ENCODE data around the gene PIK3R6. TPM values are rescaled to one million over a fixed set of nuclear protein-coding genes. Genes with fewer than 3 reads are reported as not detected.

The PIK3R6 gene
- total RNA-seq, 4 donors from 2014 or later = 1.5 to 2.2 (median 2.0) TPM

DNA sequence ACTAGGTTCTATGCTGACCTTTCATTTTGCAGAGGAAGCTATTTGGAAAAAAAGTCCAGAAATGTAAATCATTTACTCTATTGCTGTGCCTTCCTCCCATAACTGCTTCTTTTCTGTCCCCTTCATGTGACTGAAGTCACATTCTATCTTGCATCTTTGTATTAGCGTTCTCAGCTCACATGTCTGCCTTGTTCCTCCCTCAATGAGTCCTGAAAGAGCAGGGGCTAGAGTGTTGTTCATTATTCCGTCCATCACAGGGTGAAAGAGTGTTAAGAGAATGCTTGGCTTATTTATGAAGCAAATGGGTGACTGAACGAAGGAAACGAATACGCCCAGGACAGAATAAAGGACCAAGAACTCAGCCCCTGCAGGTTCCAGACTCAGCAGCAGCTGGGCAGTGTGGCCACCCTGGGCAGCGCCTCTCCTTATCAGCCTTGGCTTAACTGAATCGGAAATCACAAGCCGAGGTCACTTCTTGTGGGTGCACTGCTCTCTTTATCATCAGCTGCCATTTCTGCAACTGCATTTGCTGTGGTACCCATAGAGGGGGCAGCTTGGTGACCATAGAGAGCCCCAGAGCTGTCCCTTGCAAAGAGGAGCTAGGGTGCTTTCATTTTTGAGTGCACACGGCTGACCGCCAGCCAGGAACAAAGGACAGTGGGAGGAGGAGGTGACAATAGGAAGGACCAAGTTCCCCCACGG, 1.8 kb upstream of the PIK3R6 start:
- no peaks in the 10 kb centered on the region for H3K36me3 ChIP-seq
- no peaks in the 10 kb centered on the region for H3K4me1 ChIP-seq
- H3K27me3 ChIP-seq = peaks cover 40% of the 10 kb centered on the region
- H3K9me3 ChIP-seq = no peaks in the 10 kb centered on the region
- no peak overlapping the region for H3K4me3 ChIP-seq
- no peak for ATAC-seq
- TF ChIP-seq POLR2AphosphoS5 (IDR thresholded peaks at IDR 0.05) (no peak), EP300 (IDR thresholded peaks at IDR 0.05) (no peak), CTCF (IDR thresholded peaks at IDR 0.05) (no peak), POLR2A (IDR thresholded peaks at IDR 0.05) (no peak)
- H3K27ac ChIP-seq = no peak overlapping the region
- 53 to 76% methylated on average over 6 of the region's 11 CpGs for WGBS, 2 donors (ENCODE audit: low coverage in 1 of 2)

GRCh38 chr17:8868529-8868951, 1.1 kb upstream of the PIK3R6 start:
- no peak for TF ChIP-seq POLR2A (IDR thresholded peaks at IDR 0.05)
- no peak for TF ChIP-seq CTCF (IDR thresholded peaks at IDR 0.05)
- no peak for TF ChIP-seq POLR2AphosphoS5 (IDR thresholded peaks at IDR 0.05)
- TF ChIP-seq EP300 (IDR thresholded peaks at IDR 0.05) = no peak
- no peak overlapping the region for H3K4me3 ChIP-seq
- peaks cover 33% of the 10 kb centered on the region for H3K27me3 ChIP-seq
- no peaks in the 10 kb centered on the region for H3K36me3 ChIP-seq
- no peaks in the 10 kb centered on the region for H3K9me3 ChIP-seq
- WGBS, 2 donors (ENCODE audit: low coverage in 1 of 2) = 74 to 88% methylated on average over 2 to 3 of the region's 4 CpGs
- no peak overlapping the region for H3K27ac ChIP-seq
- no peak for ATAC-seq
- H3K4me1 ChIP-seq = no peaks in the 10 kb centered on the region

- TF ChIP-seq POLR2AphosphoS5 (IDR thresholded peaks at IDR 0.05) (no peak), EP300 (IDR thresholded peaks at IDR 0.05) (no peak), CTCF (IDR thresholded peaks at IDR 0.05) (no peak), POLR2A (IDR thresholded peaks at IDR 0.05) (no peak)
- Histone ChIP-seq H3K36me3 (no peaks in the 10 kb centered on the region), H3K27me3 (peaks cover 29% of the 10 kb centered on the region), H3K4me3 (no peak overlapping the region), H3K4me1 (no peaks in the 10 kb centered on the region), H3K27ac (no peak overlapping the region), H3K9me3 (no peaks in the 10 kb centered on the region)
- 89 to 90% methylated on average over 1 of the region's 1 CpG for WGBS, 2 donors (ENCODE audit: low coverage in 1 of 2)
- no peak for ATAC-seq
Measured at GRCh38 chr17:8868092-8868491, 618 bp upstream of the PIK3R6 start.

DNA sequence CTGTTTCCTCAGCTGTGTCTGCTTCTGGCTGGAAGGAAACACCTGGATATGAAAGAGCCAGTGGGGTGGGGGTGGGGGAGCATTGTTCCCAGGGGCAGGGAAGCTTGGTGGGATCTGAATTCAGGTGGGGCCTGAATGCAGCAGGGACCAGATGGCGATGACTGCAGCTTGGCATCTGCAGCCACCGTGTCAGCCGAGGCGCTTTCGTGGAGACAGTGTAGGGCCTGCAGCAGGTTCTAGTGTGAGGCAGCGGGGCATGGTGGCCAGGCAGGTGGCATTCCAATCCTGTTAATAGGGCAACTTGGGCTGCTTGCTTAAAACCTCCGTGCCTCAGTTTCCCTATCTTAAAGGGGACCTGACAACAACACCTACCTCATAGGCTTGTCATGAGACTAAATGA, 1.7 kb downstream of the PIK3R6 start:
- H3K36me3 ChIP-seq = no peaks in the 10 kb centered on the region
- TF ChIP-seq POLR2A (IDR thresholded peaks at IDR 0.05) (no peak), POLR2AphosphoS5 (IDR thresholded peaks at IDR 0.05) (no peak), CTCF (IDR thresholded peaks at IDR 0.05) (no peak), EP300 (IDR thresholded peaks at IDR 0.05) (no peak)
- peaks cover 20% of the 10 kb centered on the region for H3K27me3 ChIP-seq
- H3K9me3 ChIP-seq = no peaks in the 10 kb centered on the region
- H3K4me3 ChIP-seq = no peak overlapping the region
- H3K27ac ChIP-seq = no peak overlapping the region
- ATAC-seq = no peak
- WGBS, 2 donors (ENCODE audit: low coverage in 1 of 2) = 80% methylated on average over 3 of the region's 7 CpGs; no CpG with 5 or more reads in 1 of the 2 donors
- H3K4me1 ChIP-seq = no peaks in the 10 kb centered on the region

- H3K4me3 ChIP-seq = no peak overlapping the region
- no peak overlapping the region for H3K27ac ChIP-seq
- ATAC-seq = no peak
- H3K4me1 ChIP-seq = no peaks in the 10 kb centered on the region
- 37 to 50% methylated on average over 1 to 2 of the region's 6 CpGs for WGBS, 2 donors (ENCODE audit: low coverage in 1 of 2)
- TF ChIP-seq CTCF (IDR thresholded peaks at IDR 0.05) (no peak), POLR2A (IDR thresholded peaks at IDR 0.05) (no peak), POLR2AphosphoS5 (IDR thresholded peaks at IDR 0.05) (no peak), EP300 (IDR thresholded peaks at IDR 0.05) (no peak)
- H3K9me3 ChIP-seq = no peaks in the 10 kb centered on the region
- peaks cover 20% of the 10 kb centered on the region for H3K27me3 ChIP-seq
- H3K36me3 ChIP-seq = no peaks in the 10 kb centered on the region
Measured at GRCh38 chr17:8865385-8865784, 2.1 kb downstream of the PIK3R6 start.

All from gastroesophageal sphincter (tissue), 4 donors.